ENCODE data around the gene DCTN4.

DNA sequence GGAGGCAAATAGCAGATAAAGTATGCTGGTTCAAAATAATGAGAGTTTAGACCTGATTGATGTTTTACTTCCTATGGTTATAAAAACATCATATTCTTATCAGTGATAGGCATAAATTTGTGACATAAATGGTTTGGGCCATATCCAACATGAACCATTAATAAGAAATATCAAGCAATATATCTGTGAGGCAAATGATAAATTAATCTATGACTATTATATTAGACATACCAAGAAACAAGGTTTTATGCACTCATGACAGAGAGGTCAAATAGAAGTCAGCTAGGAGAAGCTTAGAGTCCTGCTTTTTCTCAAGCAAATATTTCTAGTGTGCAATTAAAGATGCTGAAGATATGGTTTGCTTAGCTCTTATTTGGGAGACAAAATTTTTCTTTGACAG lies 30.2 kb upstream of the DCTN4 start:
- TF ChIP-seq POLR2A (IDR thresholded peaks at IDR 0.05; ENCODE audit: low read length) (no peak), GATA1 (IDR thresholded peaks at IDR 0.05; ENCODE audit: low read depth, low read length) (no peak)

Measured in erythroblast (primary cell).